Pons (tissue), 1 donor: ENCODE measurements around the gene RNF223.

Source experiments
- DNase-seq: peaks from one replicate; pipeline ENCODE4 v3.0.0-alpha.2; 2016; ENCODE audit warnings: low spot score

Gene RNF223

DNA sequence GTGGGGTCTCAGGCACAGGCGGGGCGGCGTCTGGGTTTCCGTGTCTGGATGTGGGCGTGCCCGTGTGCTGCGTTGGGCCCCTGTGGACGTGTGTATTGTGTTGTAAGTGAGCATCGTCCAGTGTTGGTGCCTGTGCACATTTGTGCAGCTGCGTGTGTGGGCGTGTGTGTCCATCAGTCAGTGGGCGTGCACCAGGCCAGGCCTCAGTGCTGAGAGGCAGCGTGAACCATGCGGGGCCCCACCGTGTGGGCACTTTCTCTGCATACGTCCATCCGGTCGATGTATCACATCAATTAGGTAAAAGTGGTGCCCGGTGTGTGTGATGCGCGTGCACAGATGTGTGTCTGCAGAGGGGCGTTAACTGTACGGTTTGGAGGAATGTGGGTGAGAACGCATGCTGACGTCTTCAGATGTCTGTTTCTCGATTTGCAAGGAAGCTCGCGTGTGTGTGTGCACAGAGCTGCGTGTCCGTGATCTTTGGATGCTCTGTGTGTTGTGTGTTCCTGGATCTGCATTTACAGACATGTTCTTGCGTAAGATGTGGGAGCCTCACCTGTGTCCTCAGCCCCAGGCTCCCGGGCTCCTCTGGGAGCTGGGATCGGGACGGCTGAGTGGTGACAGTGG is 29.5 kb downstream of the RNF223 start:
- no peak for DNase-seq

- DNase-seq: no peak
These were observed 30.2 kb downstream of the RNF223 start for GRCh38 chr1:1043921-1044320.

- DNase-seq: no peak
These were observed 30.7 kb downstream of the RNF223 start for GRCh38 chr1:1043411-1043810.

DNA sequence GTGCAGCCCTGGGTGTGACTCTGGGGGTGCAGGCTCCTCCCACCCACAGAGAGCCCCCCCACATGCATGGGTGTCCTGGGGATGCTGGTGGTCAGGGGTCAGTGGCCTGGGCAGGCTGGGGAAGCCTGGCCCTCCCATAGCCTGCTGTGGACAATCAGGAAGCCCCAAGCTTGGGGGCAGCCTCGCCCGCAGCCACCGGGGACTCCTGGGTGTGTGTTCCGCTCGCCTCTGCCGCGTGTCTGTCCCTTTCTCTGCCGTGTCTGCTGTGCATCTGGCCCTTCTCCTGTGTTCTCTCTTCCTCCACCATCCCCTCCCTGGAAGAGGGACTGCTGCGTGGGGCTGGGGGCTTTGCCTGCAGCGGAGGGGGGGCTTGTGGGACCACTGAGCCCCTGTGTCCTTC is 31.3 kb downstream of the RNF223 start:
- no peak for DNase-seq

DNA sequence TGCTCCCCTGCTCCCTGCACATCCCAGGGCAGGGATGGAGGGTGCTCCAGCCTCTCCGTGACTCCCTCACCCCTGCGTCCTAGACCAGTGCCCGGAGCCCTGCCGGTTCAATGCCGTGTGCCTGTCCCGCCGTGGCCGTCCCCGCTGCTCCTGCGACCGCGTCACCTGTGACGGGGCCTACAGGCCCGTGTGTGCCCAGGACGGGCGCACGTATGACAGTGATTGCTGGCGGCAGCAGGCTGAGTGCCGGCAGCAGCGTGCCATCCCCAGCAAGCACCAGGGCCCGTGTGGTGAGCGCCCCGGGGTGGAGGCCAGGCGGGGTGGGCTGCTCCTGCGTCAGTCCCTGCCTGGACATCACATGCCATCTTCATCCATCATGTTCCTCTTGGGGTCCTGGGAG is 32.2 kb downstream of the RNF223 start:
- DNase-seq: no peak

DNA sequence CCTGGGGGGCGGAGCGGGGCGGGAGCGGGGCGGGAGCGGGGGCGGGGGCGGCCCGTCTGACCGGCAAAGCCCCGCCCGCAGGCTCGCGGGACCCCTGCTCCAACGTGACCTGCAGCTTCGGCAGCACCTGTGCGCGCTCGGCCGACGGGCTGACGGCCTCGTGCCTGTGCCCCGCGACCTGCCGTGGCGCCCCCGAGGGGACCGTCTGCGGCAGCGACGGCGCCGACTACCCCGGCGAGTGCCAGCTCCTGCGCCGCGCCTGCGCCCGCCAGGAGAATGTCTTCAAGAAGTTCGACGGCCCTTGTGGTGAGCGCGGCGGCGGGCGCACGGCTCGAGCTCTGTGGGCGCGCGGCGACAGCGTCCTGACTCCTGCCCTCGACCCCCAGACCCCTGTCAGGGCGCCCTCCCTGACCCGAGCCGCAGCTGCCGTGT is 33.0 kb downstream of the RNF223 start:
- no peak for DNase-seq

DNA sequence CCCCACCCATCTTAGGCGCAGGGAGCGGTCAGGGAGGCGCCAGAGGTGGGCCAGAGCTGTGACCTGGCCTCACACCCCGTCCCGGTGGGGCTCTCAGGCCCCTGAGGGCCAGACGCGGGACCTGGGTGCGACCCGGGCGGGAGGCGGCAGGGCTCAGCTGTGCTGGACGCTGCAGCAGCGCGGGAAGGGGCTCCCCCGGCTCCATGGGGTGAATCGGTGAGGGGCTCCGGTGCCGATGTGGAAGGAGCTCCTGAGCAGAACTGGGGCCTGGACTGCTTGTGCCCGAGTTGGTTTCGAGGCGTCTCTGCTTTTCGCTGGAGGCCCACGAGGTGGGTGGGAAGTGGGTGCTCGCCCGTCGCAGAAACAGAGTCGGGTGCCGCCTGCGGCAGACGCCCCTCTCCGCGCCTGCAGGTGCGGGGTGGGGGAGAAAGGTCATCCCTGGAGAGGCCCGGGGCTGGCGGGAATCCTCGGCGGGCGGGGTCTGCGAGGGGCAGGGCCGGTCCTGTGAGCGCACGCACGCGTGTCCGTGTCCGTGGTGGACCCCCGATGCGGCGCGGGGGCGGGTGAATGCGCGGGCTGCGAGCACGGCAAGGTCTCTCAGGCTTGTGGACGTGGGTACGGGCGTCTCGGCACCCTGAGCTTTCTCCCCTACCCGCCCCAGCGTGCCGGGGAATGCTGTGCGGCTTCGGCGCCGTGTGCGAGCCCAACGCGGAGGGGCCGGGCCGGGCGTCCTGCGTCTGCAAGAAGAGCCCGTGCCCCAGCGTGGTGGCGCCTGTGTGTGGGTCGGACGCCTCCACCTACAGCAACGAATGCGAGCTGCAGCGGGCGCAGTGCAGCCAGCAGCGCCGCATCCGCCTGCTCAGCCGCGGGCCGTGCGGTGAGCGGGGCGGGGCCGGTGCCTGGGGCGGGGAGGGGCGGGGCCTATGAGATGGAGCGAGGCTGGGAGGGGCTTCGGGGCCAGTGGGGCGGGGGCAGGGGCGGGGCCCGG is 33.8 kb downstream of the RNF223 start:
- no peak for DNase-seq

DNA sequence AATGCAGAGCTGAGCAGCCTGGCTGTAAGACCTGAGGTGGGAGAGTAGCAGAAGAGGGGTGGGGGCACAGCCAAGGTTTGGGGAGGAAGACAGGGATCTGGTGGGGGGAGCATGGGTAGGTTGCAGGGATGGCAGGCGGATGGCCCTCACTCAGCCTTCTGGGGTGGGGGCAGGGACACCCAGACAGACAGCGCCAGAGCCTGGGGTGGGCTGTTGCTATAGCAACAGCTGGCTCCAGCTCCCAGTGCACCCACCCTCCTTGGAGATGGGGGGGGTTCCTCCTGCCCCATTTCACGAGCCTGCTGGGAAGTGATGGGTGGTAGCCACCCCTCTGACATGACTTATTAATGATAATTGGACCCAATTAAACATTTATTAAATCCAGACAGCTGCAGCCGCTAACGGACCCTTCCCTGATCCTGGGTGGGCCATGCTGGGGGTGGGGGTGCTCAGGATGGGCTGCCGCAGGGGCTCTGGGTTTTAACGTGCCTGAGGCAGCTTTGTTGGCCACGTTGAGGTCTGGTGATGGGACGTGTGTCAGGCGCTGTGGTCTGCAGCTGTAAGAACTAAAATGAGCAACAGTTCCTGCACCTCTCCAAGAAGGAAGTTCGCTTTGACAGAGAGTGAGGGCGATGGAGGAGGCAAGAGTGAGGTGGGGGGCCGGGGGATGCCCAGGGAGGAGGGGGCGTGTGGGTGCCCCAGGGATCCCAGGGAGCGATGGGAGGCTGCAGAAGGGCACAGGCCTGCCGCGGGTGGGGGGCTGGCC is 34.8 kb downstream of the RNF223 start:
- DNase-seq: no peak

GRCh38 chr1:1038694-1039093 is 35.4 kb downstream of the RNF223 start:
- no peak for DNase-seq

GRCh38 chr1:1037366-1038327 is 36.5 kb downstream of the RNF223 start:
- DNase-seq: no peak

DNA sequence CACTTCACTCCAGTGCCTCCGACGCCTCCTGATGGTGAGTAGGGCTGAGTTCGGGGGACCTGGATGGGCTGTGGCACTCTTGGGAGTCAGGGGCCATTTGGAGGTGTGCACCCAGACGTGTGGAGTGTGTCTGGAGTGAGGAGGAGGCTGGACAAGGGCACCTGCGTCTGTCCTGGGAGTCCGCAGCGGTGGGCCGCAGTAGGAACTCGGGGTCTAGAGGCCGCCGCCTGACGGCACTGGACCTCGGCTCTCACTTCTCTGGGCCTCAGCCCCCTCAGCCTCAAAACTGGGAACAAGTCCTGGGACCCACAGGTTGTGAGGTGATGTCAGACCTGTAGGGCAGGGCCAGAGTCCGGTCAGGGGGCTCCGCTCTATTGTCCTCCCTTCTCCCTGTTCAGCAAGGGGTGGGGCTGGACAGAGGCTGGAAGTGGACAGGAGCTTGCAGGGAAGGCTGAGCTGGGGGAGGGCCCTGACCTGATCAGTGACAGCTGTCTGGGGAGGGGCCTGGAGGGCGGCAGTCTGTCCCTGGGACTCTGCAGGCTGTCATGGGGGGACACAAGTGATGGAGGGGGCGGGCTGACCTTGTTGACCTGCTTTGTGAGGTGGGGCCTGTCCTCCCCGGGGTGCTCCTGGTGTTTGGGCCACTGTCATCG is 38.7 kb downstream of the RNF223 start:
- no peak for DNase-seq

DNA sequence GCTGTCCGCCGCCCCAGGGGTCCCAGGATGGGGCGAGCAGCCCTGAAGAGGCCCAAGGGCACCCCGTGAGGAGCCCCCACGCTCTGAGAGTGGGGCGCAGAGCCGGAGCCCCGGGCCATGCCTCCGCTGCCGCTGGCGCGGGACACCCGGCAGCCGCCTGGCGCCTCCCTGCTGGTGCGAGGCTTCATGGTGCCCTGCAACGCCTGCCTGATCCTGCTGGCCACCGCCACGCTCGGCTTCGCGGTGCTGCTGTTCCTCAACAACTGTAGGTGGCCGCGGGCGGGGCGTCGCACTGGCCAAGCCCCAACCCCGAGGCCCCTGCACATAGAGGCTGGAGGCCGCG is 39.7 kb downstream of the RNF223 start:
- DNase-seq: no peak

GRCh38 chr1:1033731-1034438 is 40.2 kb downstream of the RNF223 start:
- DNase-seq: no peak

GRCh38 chr1:1033009-1033587 is 41.0 kb downstream of the RNF223 start:
- DNase-seq: peak; percentile 70

- DNase-seq: no peak
These were observed 41.7 kb downstream of the RNF223 start for GRCh38 chr1:1032424-1032823.

DNA sequence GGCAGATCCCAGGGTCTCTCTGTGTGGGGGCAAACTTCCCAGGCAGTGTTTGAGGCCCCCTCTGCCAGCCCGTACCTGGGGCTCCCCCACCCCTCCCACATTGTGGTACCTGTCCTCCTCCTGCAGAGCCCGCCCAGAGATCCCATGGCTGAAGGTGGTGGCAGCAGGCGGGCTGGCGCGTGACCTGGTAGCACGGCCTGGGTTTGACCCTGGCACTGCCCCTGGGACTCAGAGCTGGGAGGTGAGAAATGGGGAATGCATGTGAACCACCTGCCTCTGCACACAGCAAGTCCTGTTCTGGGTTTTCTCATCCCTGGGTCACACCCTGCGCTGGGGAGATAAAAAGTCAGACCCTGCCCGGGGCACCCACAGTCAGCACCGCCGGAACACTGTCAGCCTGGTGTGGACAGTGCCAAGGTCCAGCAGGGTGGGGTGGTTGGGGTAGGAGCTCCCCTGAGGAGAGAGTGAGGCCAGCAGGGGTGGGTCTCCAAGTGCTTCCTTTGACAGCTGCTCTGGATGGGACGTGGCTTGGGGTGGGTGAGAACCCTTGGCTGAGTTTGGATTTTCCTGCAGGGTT is 42.4 kb downstream of the RNF223 start:
- no peak for DNase-seq

GRCh38 chr1:1030867-1031658 is 43.0 kb downstream of the RNF223 start:
- DNase-seq: peak; percentile 52

DNA sequence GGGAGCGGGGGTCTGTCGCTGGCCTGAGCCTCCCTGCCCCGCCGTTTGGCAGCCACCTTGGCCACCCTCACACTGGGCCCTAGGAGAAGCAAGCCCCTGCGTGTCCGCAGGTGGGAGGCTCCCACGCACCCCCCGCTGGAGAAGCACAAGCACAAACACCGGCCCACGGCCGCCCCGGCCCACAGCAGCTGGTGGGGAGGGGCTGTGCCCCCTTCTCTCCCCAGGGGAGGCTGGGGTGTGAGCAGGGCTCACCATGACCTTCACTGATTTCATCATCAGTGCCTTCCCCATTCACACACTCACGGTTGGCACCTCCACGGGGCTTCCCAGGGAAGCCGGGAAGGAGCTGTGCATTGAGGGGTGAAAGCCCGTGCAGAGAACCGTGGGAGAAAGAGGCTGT is 46.3 kb downstream of the RNF223 start:
- no peak for DNase-seq
